Transverse colon (tissue), 4 donors: ENCODE data around the gene BIVM. TPM values are rescaled to one million over a fixed set of nuclear protein-coding genes. Genes with fewer than 3 reads are reported as not detected.

ENCODE experiments used
- DNase-seq: peaks from one replicate; pipeline ENCODE4 v3.0.0-alpha.2; 2019
- H3K27ac ChIP-seq, 4 donors: fragments of 200-600 bp; sonication (generic); 2 replicates each; pipeline ENCODE4 v1.5.1; 2016 to 2018; ENCODE audit warnings: inconsistent platforms in 4 of 4
- H3K27me3 ChIP-seq: fragments of 200-600 bp; sonication (generic); 2 replicates; pipeline ENCODE4 v1.5.1; 2017; ENCODE audit warnings: inconsistent platforms
- H3K36me3 ChIP-seq, 4 donors: fragments of 200-600 bp; sonication (generic); 2 replicates each; pipeline ENCODE4 v1.5.1; 2017 to 2019; ENCODE audit warnings: inconsistent platforms in 4 of 4
- H3K4me1 ChIP-seq, 4 donors: fragments of 200-600 bp; sonication (generic); 2 replicates each; pipeline ENCODE4 v1.5.1; 2017 to 2020; ENCODE audit warnings: inconsistent platforms in 4 of 4
- H3K4me3 ChIP-seq, 4 donors: fragments of 200-600 bp; sonication (generic); 1 replicate in 1 of 4; 2 replicates in 3 of 4; pipeline versions ENCODE4 v1.5.1 to v1.6.1; 2017 to 2019; ENCODE audit warnings: inconsistent platforms in 4 of 4
- H3K9me3 ChIP-seq, 2 donors: fragments of 200-600 bp; sonication (generic); 2 replicates each; pipeline ENCODE4 v1.5.1; 2017 to 2019; ENCODE audit warnings: inconsistent platforms in 2 of 2
- EP300 ChIP-seq: sonication (generic); formaldehyde crosslinking; IDR thresholded peaks from one replicate; pipeline ENCODE4 v1.6.1; 2017; ENCODE audit warnings: antibody characterized with exemption, low read depth
- POLR2A ChIP-seq: fragments of 450-650 bp; IDR thresholded peaks from one replicate; pipeline ENCODE4 v1.6.1; 2016; ENCODE audit warnings: antibody characterized with exemption, mild to moderate bottlenecking, moderate library complexity
- POLR2AphosphoS5 ChIP-seq, 3 donors: sonication (generic); formaldehyde crosslinking; IDR thresholded peaks; one replicate each; pipeline ENCODE4 v1.6.1; 2016; ENCODE audit warnings: antibody characterized with exemption in 3 of 3
- WGBS, 2 donors: methylation state at CpG; one replicate each; pipeline ENCODE4 v1.1.5; 2018; ENCODE audit warnings: low coverage in 1 of 2; 5-methylcytosine and 5-hydroxymethylcytosine counted together
- in situ Hi-C, 4 donors: fragments of 200-750 bp; cut with MboI; loops; one replicate each; pipeline versions ENCODE4 v1.15.0 to v1.15.1; 2017; ENCODE audit warnings: low sequenced_read_pairs in 3 of 4, low pct_ligation_motif_present in 1 of 4, low pct_unique_long_range_greater_than_20kb in 1 of 4
- intact Hi-C: fragments of 100-400 bp; cut with DNase I; formaldehyde crosslinking; loops from one replicate; pipeline ENCODE4 v1.15.1; 2023; ENCODE audit warnings: low total_unique reads
- total RNA-seq, 4 donors: library from RNA; depleted of rRNA; stranded (reverse); fragments of >200 nt; gene quantifications; one replicate each; pipeline ENCODE4 v1.1.0, GENCODE V29; 2016
- TF ChIP-seq, protein P1 (sequence below), 5 experiments: fragments of 200-600 bp in 3 of 5; fragments of 450-650 bp in 2 of 5; sonication (generic) in 3 of 5; IDR thresholded peaks; 1 replicate in 2 of 5; 2 replicates in 3 of 5; pipeline ENCODE4 v1.5.1; 2016 to 2017; ENCODE audit warnings: antibody characterized with exemption in 5 of 5, inconsistent platforms in 3 of 5, mild to moderate bottlenecking in 2 of 5, moderate library complexity in 1 of 5

BIVM gene
- total RNA-seq, 4 donors from 2014 or later: 3.0 to 31.4 (median 23.9) TPM

- TF ChIP-seq, protein P1, sequence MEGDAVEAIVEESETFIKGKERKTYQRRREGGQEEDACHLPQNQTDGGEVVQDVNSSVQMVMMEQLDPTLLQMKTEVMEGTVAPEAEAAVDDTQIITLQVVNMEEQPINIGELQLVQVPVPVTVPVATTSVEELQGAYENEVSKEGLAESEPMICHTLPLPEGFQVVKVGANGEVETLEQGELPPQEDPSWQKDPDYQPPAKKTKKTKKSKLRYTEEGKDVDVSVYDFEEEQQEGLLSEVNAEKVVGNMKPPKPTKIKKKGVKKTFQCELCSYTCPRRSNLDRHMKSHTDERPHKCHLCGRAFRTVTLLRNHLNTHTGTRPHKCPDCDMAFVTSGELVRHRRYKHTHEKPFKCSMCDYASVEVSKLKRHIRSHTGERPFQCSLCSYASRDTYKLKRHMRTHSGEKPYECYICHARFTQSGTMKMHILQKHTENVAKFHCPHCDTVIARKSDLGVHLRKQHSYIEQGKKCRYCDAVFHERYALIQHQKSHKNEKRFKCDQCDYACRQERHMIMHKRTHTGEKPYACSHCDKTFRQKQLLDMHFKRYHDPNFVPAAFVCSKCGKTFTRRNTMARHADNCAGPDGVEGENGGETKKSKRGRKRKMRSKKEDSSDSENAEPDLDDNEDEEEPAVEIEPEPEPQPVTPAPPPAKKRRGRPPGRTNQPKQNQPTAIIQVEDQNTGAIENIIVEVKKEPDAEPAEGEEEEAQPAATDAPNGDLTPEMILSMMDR (IDR thresholded peaks at IDR 0.05): no peak
- no peak for TF ChIP-seq EP300
- H3K9me3 ChIP-seq: no peaks in the 10 kb centered on the region
- H3K27me3 ChIP-seq: no peaks in the 10 kb centered on the region
- peaks cover 0 to 24% (median 10%) of the 10 kb centered on the region in 4 donors for H3K36me3 ChIP-seq
- H3K4me1 ChIP-seq: no peaks in the 10 kb centered on the region
- no peak overlapping the region for H3K27ac ChIP-seq
- intact Hi-C loops: no loop called here
- in situ Hi-C loops: no loop called here
- H3K4me3 ChIP-seq: no peak overlapping the region
- DNase-seq: no peak
- WGBS, 2 donors: 68 to 79% methylated on average over 5 of the region's 5 CpGs
These were observed 79.6 kb downstream of the BIVM start for GRCh38 chr13:102878481-102878880.

DNA sequence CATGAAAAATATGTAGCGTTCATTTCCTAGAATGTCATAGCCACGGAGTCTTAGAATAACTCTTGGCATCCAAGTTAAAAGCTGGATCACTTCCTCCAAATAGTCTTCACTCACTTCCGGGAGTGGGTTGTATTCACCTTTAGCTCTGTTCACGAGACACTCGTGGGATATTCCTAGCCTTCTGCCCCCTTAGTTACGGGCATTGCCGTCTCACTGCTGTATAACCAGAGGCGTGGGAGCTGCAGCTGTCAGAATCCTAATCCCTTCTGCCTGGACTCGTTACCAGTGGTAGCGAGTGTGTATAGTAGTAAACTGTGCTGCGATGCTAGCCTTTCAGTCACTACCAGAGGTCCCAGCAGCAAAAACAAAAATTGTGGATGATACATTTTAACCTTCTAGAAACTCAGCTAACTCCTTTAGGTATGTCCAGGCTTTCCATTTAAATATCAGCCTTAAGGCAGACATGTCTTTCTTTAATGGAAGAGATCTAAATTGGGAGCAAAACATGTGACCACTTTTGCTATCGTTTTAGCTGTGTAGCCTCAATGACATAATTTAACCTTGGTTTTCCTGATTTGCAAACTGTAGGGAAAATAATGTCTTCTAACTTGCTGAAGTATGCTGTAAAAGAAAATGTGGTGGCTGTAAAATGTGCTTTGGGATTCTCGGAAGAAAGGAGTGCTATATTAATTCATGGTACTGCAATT is 81.0 kb downstream of the BIVM start:
- no peak overlapping the region for H3K4me3 ChIP-seq
- TF ChIP-seq EP300 (no peak), POLR2AphosphoS5 (IDR thresholded peaks at IDR 0.05) (no peak), POLR2A (no peak)
- TF ChIP-seq, protein P1 (IDR thresholded peaks at IDR 0.05): no peak
- 85 to 88% methylated on average over 6 to 13 of the region's 13 CpGs for WGBS, 2 donors
- no peak overlapping the region for H3K27ac ChIP-seq
- H3K9me3 ChIP-seq: no peaks in the 10 kb centered on the region
- no peaks in the 10 kb centered on the region for H3K4me1 ChIP-seq
- no peak for DNase-seq
- peaks cover 0 to 14% (median 6%) of the 10 kb centered on the region in 4 donors for H3K36me3 ChIP-seq
- in situ Hi-C loops (no loop called here), intact Hi-C loops (no loop called here)
- H3K27me3 ChIP-seq: no peaks in the 10 kb centered on the region

- Histone ChIP-seq H3K27ac (no peak overlapping the region), H3K4me1 (no peaks in the 10 kb centered on the region), H3K4me3 (no peak overlapping the region), H3K9me3 (no peaks in the 10 kb centered on the region), H3K36me3 (no peaks in the 10 kb centered on the region), H3K27me3 (no peaks in the 10 kb centered on the region)
- in situ Hi-C loops: no loop called here
- 90 to 100% methylated on average over 1 to 4 of the region's 4 CpGs for WGBS, 2 donors
- no peak for TF ChIP-seq POLR2A
- TF ChIP-seq EP300: no peak
- no peak for TF ChIP-seq POLR2AphosphoS5 (IDR thresholded peaks at IDR 0.05)
- TF ChIP-seq, protein P1 (IDR thresholded peaks at IDR 0.05): no peak
- intact Hi-C loops: no loop called here
- DNase-seq: no peak
These were observed 83.1 kb downstream of the BIVM start for GRCh38 chr13:102881819-102882686.

Other genes with a start within 250 kb of the BIVM start
- 10 to 100 TPM; 19.1 to 47.8 (median 30.3) TPM for gene TPP2, start 202.1 kb upstream of the BIVM start, total RNA-seq
- not detected for gene METTL21C, start 104.1 kb upstream of the BIVM start, total RNA-seq
- gene TEX30, start 25.3 kb upstream of the BIVM start, total RNA-seq: 1 to 10 TPM in 3 of 4 donors, not detected in 1; 5.4 to 6.0 (median 6.0) TPM
- gene POGLUT2, start 143 bp upstream of the BIVM start, total RNA-seq: 1 to 10 TPM in 2 of 4 donors, under 1 TPM in 1, not detected in 1; 0.75 to 3.5 (median 2.0) TPM
- 100 to 1,000 TPM in 1 of 4 donors, 10 to 100 TPM in 3; 64.4 to 116 (median 84.9) TPM for gene ERCC5, start 46.9 kb downstream of the BIVM start, total RNA-seq